Hepatocyte (in vitro differentiated cells): ENCODE measurements around the gene TYSND1. TPM values are rescaled to one million over a fixed set of nuclear protein-coding genes. Genes with fewer than 3 reads are reported as not detected.
"Not testable (repeated sequence)": the region's sequence is repeated elsewhere in the genome, so short reads cannot be mapped to it uniquely, and the experiment has no call there.

Experiments
- DNase-seq: peaks from one replicate; pipeline ENCODE4 v3.0.0-alpha.2; 2016; ENCODE audit warnings: low spot score
- H2AFZ ChIP-seq: fragments of 200-600 bp; sonication (generic); 2 replicates; pipeline ENCODE4 v1.6.0; 2016; ENCODE audit warnings: antibody characterized with exemption, mild to moderate bottlenecking
- H3K27ac ChIP-seq: fragments of 200-600 bp; sonication (generic); 2 replicates; pipeline ENCODE4 v1.5.1; 2016; ENCODE audit warnings: mild to moderate bottlenecking
- H3K27me3 ChIP-seq: fragments of 200-600 bp; sonication (generic); 2 replicates; pipeline ENCODE4 v1.6.1; 2016
- H3K36me3 ChIP-seq: fragments of 200-600 bp; sonication (generic); replicated peaks from 2 replicates; pipeline ENCODE4 v1.5.1; 2016; ENCODE audit warnings: low read depth; ENCODE audit not compliant: insufficient read depth
- H3K4me1 ChIP-seq: fragments of 200-600 bp; sonication (generic); 2 replicates; pipeline ENCODE4 v1.5.1; 2016; ENCODE audit warnings: mild to moderate bottlenecking, moderate library complexity; ENCODE audit not compliant: insufficient read depth
- H3K4me2 ChIP-seq: fragments of 200-600 bp; sonication (generic); 2 replicates; pipeline ENCODE4 v1.6.0; 2016
- H3K4me3 ChIP-seq: fragments of 200-600 bp; sonication (generic); 2 replicates; pipeline ENCODE4 v1.5.1; 2016; ENCODE audit warnings: mild to moderate bottlenecking
- H3K79me2 ChIP-seq: fragments of 200-600 bp; sonication (generic); 2 replicates; pipeline ENCODE4 v1.6.0; 2017; ENCODE audit warnings: mild to moderate bottlenecking
- H3K9me2 ChIP-seq: fragments of 200-600 bp; sonication (generic); replicated peaks from 2 replicates; pipeline ENCODE4 v1.6.0; 2017; ENCODE audit warnings: mild to moderate bottlenecking; ENCODE audit not compliant: insufficient read depth
- H3K9me3 ChIP-seq: fragments of 200-600 bp; sonication (generic); 2 replicates; pipeline ENCODE4 v1.5.1; 2016; ENCODE audit warnings: low read depth, mild to moderate bottlenecking
- H4K20me1 ChIP-seq: fragments of 200-600 bp; sonication (generic); 2 replicates; pipeline ENCODE4 v1.6.0; 2016; ENCODE audit warnings: mild to moderate bottlenecking; ENCODE audit not compliant: insufficient read depth, poor library complexity, severe bottlenecking
- EZH2 ChIP-seq: fragments of 200-600 bp; sonication (generic); IDR thresholded peaks from 2 replicates; pipeline ENCODE4 v1.6.1; 2016; ENCODE audit warnings: antibody characterized with exemption, mild to moderate bottlenecking, borderline replicate concordance
- EZH2phosphoT487 ChIP-seq: fragments of 200-600 bp; sonication (generic); IDR thresholded peaks from one replicate; pipeline ENCODE4 v1.6.1; 2018; ENCODE audit warnings: antibody characterized with exemption, mild to moderate bottlenecking, low read depth, moderate library complexity; ENCODE audit not compliant: unreplicated experiment, severe bottlenecking
- WGBS: methylation state at CpG from one replicate; pipeline ENCODE4 v1.1.6; 2016; ENCODE audit warnings: low lambda C conversion rate; ENCODE audit errors: missing lambda C conversion rate; 5-methylcytosine and 5-hydroxymethylcytosine counted together
- polyA plus RNA-seq: library from polyadenylated mRNA; unstranded; fragments of >200 nt; fragmentation: Nextera tagmentation; extraction: Ambion mirVana; gene quantifications from 2 replicates; pipeline ENCODE4 v1.2.1, GENCODE V29; 2016
- total RNA-seq: library from RNA; depleted of rRNA; stranded (reverse); fragments of >200 nt; gene quantifications from 2 replicates; pipeline ENCODE4 v1.2.3, GENCODE V29; 2014
- TF ChIP-seq, protein P1 (sequence below): fragments of 200-600 bp; sonication (generic); IDR thresholded peaks from 2 replicates; pipeline ENCODE4 v1.5.1; 2016; ENCODE audit warnings: antibody characterized with exemption, mild to moderate bottlenecking; ENCODE audit not compliant: poor library complexity

The TYSND1 gene
- total and polyA plus RNA-seq, 2 experiments from 2014 or later, result 12.6 to 22.0 TPM

- Histone ChIP-seq H3K36me3 (no peaks in the 10 kb centered on the region), H3K9me3 (no peaks in the 10 kb centered on the region), H3K27me3 (no peaks in the 10 kb centered on the region), H3K4me2 (no peak overlapping the region), H2AFZ (no peak overlapping the region), H3K79me2 (no peaks in the 10 kb centered on the region), H3K9me2 (no peaks in the 10 kb centered on the region), H4K20me1 (no peaks in the 10 kb centered on the region), H3K4me3 (no peak overlapping the region), H3K4me1 (no peaks in the 10 kb centered on the region), H3K27ac (no peak overlapping the region)
- TF ChIP-seq EZH2phosphoT487 (no peak), EZH2 (no peak)
- TF ChIP-seq, protein P1, sequence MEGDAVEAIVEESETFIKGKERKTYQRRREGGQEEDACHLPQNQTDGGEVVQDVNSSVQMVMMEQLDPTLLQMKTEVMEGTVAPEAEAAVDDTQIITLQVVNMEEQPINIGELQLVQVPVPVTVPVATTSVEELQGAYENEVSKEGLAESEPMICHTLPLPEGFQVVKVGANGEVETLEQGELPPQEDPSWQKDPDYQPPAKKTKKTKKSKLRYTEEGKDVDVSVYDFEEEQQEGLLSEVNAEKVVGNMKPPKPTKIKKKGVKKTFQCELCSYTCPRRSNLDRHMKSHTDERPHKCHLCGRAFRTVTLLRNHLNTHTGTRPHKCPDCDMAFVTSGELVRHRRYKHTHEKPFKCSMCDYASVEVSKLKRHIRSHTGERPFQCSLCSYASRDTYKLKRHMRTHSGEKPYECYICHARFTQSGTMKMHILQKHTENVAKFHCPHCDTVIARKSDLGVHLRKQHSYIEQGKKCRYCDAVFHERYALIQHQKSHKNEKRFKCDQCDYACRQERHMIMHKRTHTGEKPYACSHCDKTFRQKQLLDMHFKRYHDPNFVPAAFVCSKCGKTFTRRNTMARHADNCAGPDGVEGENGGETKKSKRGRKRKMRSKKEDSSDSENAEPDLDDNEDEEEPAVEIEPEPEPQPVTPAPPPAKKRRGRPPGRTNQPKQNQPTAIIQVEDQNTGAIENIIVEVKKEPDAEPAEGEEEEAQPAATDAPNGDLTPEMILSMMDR, result no peak
- no peak for DNase-seq
- WGBS, result 78% methylated on average over 3 of the region's 3 CpGs
Measured at GRCh38 chr10:70101668-70102067, 44.8 kb downstream of the TYSND1 start.

- not testable (repeated sequence) for H3K9me3 ChIP-seq, H3K4me2 ChIP-seq, H3K4me1 ChIP-seq, H3K27ac ChIP-seq, H3K79me2 ChIP-seq, H3K9me2 ChIP-seq, H3K4me3 ChIP-seq, DNase-seq, H3K27me3 ChIP-seq, H3K36me3 ChIP-seq, H2AFZ ChIP-seq, H4K20me1 ChIP-seq
- WGBS, result 82% methylated on average over 11 of the region's 11 CpGs
Measured at GRCh38 chr10:70101068-70101562, 45.4 kb downstream of the TYSND1 start.

- no peak for DNase-seq
- WGBS, result 100% methylated on average over 3 of the region's 3 CpGs
- H3K4me3 ChIP-seq, result no peak overlapping the region
- H3K9me3 ChIP-seq, result no peaks in the 10 kb centered on the region
- no peaks in the 10 kb centered on the region for H3K27me3 ChIP-seq
- H3K79me2 ChIP-seq, result no peaks in the 10 kb centered on the region
- no peaks in the 10 kb centered on the region for H4K20me1 ChIP-seq
- no peak overlapping the region for H3K4me2 ChIP-seq
- no peaks in the 10 kb centered on the region for H3K9me2 ChIP-seq
- TF ChIP-seq EZH2 (no peak), EZH2phosphoT487 (no peak)
- TF ChIP-seq, protein P1, result no peak
- no peaks in the 10 kb centered on the region for H3K36me3 ChIP-seq
- H3K4me1 ChIP-seq, result no peaks in the 10 kb centered on the region
- no peak overlapping the region for H3K27ac ChIP-seq
- H2AFZ ChIP-seq, result no peak overlapping the region
Measured at GRCh38 chr10:70098271-70098670, 48.2 kb downstream of the TYSND1 start.

DNA sequence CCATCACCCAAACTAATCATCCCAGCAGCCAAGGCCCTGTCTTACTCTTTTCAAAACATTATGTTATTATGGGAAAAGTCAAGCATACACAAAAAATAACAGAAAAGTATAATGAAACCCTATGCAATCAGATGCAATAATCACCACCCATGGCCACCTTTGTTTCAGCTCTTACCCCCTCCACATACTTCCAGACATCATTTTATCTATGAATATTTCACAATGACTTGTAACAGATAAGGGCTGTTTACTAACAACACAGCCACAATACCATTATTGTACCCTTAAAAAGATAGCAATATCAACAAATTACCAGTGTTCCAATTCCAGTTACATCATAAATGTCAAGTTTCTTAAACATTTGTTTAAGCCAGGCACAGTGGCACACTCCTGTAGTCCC is 49.0 kb downstream of the TYSND1 start:
- TF ChIP-seq, protein P1, result no peak
- no peak for TF ChIP-seq EZH2phosphoT487
- Histone ChIP-seq H4K20me1 (no peaks in the 10 kb centered on the region), H3K4me1 (peaks cover under 1% of the 10 kb centered on the region), H3K79me2 (no peaks in the 10 kb centered on the region), H3K4me2 (no peak overlapping the region), H3K9me3 (no peaks in the 10 kb centered on the region), H3K9me2 (no peaks in the 10 kb centered on the region), H3K4me3 (no peak overlapping the region), H2AFZ (no peak overlapping the region), H3K36me3 (no peaks in the 10 kb centered on the region), H3K27ac (no peak overlapping the region), H3K27me3 (no peaks in the 10 kb centered on the region)
- no peak for DNase-seq
